Gastroesophageal sphincter (tissue), 3 donors: ENCODE results near the gene PYGO1.

Source experiments
- POLR2AphosphoS5 ChIP-seq: sonication (generic); formaldehyde crosslinking; IDR thresholded peaks from one replicate; pipeline ENCODE4 v1.6.1; 2017; ENCODE audit warnings: antibody characterized with exemption
- TF ChIP-seq, protein P1 (sequence below), 4 experiments: fragments of 200-600 bp in 2 of 4; fragments of 450-650 bp in 2 of 4; sonication (generic) in 1 of 4; IDR thresholded peaks; one replicate each; pipeline ENCODE4 v1.5.1; 2017 to 2019; ENCODE audit warnings: antibody characterized with exemption in 4 of 4, mild to moderate bottlenecking in 2 of 4, moderate library complexity in 2 of 4

DNA sequence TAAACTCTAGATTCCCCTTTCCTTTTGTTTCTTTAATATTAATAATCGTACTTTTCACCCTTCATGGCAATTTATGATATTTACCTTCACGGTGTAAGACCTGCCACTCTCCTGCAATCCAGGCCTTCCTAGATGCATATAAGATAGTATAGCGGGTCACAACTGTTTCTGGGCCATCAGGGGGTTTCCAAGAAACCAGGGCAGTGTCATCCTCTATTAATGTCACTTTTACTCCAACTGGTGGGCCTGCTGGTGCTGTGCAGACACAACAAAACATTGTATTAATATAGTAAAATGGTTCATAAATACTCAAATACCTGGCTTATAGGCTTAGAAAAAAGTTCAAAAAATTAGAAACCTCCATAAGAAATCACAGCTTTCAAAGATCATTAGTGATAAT is 48.9 kb upstream of the PYGO1 start:
- TF ChIP-seq, protein P1, sequence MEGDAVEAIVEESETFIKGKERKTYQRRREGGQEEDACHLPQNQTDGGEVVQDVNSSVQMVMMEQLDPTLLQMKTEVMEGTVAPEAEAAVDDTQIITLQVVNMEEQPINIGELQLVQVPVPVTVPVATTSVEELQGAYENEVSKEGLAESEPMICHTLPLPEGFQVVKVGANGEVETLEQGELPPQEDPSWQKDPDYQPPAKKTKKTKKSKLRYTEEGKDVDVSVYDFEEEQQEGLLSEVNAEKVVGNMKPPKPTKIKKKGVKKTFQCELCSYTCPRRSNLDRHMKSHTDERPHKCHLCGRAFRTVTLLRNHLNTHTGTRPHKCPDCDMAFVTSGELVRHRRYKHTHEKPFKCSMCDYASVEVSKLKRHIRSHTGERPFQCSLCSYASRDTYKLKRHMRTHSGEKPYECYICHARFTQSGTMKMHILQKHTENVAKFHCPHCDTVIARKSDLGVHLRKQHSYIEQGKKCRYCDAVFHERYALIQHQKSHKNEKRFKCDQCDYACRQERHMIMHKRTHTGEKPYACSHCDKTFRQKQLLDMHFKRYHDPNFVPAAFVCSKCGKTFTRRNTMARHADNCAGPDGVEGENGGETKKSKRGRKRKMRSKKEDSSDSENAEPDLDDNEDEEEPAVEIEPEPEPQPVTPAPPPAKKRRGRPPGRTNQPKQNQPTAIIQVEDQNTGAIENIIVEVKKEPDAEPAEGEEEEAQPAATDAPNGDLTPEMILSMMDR (IDR thresholded peaks at IDR 0.05): no peak
- TF ChIP-seq POLR2AphosphoS5: no peak
